Measurements from ENCODE around the gene CBLIF. TPM values are rescaled to one million over a fixed set of nuclear protein-coding genes. Genes with fewer than 3 reads are reported as not detected.
"Not testable (repeated sequence)": the region's sequence is repeated elsewhere in the genome, so short reads cannot be mapped to it uniquely, and the experiment has no call there.

Gene CBLIF
- not detected for total RNA-seq

DNA sequence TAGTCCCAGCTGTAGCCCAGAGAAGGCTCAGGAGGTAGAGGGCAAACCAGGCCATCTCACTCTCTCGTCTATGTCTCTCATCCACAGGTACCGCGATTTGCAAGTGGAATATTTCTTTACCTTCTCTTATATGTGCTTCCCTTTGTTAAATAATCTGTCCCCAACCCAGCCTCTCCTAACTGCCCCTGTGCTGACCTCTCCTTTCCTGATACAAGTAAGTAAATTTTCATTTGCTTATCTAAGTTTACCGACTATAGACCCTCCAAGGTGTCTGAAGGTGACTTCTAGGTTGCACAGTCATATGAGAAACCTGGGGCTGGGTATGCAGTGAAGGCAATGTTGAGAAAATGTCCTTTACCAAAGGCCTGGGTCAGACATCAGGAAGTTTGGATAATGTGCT, at the start of gene CBLIF:
Gene CBLIF (minus strand): TSS at position 101 of the 400 bp plus-strand sequence. CDS start 46 bp downstream, at position 55.
- ATAC-seq (no peak), DNase-seq (no peak)
- H3K27me3 Mint-ChIP-seq, result no peaks in the 10 kb centered on the region
- H3K36me3 Mint-ChIP-seq (ENCODE audit: low read depth), result no peaks in the 10 kb centered on the region
- POLR2A ChIA-PET, result no interaction called here
- H3K4me1 Mint-ChIP-seq (ENCODE audit: low read depth), result no peaks in the 10 kb centered on the region
- intact Hi-C loops (cut with micrococcal nuclease), result no loop called here
- TF ChIP-seq, protein P1, sequence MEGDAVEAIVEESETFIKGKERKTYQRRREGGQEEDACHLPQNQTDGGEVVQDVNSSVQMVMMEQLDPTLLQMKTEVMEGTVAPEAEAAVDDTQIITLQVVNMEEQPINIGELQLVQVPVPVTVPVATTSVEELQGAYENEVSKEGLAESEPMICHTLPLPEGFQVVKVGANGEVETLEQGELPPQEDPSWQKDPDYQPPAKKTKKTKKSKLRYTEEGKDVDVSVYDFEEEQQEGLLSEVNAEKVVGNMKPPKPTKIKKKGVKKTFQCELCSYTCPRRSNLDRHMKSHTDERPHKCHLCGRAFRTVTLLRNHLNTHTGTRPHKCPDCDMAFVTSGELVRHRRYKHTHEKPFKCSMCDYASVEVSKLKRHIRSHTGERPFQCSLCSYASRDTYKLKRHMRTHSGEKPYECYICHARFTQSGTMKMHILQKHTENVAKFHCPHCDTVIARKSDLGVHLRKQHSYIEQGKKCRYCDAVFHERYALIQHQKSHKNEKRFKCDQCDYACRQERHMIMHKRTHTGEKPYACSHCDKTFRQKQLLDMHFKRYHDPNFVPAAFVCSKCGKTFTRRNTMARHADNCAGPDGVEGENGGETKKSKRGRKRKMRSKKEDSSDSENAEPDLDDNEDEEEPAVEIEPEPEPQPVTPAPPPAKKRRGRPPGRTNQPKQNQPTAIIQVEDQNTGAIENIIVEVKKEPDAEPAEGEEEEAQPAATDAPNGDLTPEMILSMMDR (IDR thresholded peaks at IDR 0.05), result no peak
- CTCF ChIA-PET, result no interaction called here
- H3K27ac Mint-ChIP-seq, result no peak within 1 kb of the TSS
- no peaks in the 10 kb centered on the region for H3K9me3 Mint-ChIP-seq
- no peak within 1 kb of the TSS for H3K4me3 Mint-ChIP-seq

DNA sequence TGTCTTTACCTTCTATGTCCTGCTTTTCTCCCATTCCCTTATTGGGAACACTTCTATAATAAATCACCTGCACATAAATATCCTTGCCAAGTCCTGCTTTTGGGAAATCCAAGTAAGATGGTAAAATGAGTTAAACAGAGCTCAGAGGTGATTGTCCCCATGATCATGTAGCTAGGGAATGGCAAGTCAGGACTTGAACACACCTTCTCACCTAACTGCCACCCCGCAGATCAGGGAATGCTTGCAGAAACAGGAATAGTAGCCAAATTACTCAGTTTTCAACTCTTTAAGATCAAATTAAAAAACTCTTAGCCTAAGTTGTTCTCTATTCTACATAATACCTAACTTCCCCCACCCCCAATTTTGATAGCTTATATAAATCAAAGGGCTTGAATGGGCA, 49.3 kb upstream of the CBLIF start:
- intact Hi-C loops (cut with micrococcal nuclease), result no loop called here
- TF ChIP-seq, protein P1 (IDR thresholded peaks at IDR 0.05), result no peak
- Mint-ChIP-seq H3K36me3 (ENCODE audit: low read depth) (no peaks in the 10 kb centered on the region), H3K27me3 (peaks cover 8% of the 10 kb centered on the region), H3K27ac (no peak overlapping the region), H3K9me3 (peaks cover 9% of the 10 kb centered on the region), H3K4me3 (no peak overlapping the region), H3K4me1 (ENCODE audit: low read depth) (no peaks in the 10 kb centered on the region)
- ChIA-PET POLR2A (no interaction called here), CTCF (interaction anchor here (1.0 to 1.5 kb wide), 2 partner anchors 13 to 24 kb away, joined by 3 to 4 read pairs; no protein-coding TSS in a partner anchor)
- no peak for ATAC-seq
- no peak for DNase-seq

DNA sequence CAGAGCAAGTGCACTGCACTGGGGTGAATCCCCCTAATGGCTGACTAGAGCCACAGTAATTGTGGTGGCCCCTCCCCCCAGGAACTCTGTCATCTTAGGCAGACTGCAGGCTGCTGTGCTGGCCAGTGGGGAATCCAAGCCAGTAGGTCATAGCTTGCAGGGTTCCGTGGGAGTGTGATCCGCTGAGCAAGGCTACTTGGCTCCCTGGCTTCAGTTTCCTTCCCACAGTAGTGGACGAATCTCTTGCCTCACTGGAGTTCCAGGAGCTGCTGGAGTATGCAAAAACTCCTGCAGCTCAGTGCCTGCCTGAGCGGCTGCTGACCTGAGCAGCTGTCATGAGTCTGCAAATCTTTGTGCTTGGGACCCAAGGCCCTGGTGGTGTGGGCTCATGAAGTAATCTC, 46.5 kb upstream of the CBLIF start:
- intact Hi-C loops (cut with micrococcal nuclease), result no loop called here
- Mint-ChIP-seq H3K9me3 (peaks cover 31% of the 10 kb centered on the region), H3K36me3 (ENCODE audit: low read depth) (peaks cover 2% of the 10 kb centered on the region), H3K4me1 (ENCODE audit: low read depth) (no peaks in the 10 kb centered on the region), H3K27ac (no peak overlapping the region), H3K27me3 (peaks cover 10% of the 10 kb centered on the region), H3K4me3 (no peak overlapping the region)
- CTCF ChIA-PET, result no interaction called here
- ATAC-seq (no peak), DNase-seq (peak; percentile 4)
- TF ChIP-seq, protein P1 (IDR thresholded peaks at IDR 0.05), result no peak
- POLR2A ChIA-PET, result no interaction called here

DNA sequence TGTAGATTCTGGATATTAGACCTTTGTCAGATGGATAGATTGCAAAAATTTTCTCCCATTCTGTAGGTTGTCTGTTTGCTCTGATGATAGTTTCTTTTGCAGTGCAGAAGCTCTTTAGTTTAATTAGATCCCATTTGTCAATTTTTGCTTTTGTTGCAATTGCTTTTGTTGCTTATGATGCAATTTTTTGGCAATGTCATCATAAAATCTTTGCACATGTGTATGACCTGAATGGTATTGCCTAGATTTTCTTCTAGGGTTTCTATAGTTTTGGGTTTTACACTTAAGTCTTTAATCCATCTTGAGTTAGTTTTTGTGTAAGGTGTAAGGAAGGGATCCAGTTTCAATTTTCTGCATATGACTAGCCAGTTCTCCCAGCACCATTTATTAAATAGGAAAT, 41.9 kb upstream of the CBLIF start:
- CTCF ChIA-PET; ATAC-seq; H3K27ac Mint-ChIP-seq; H3K36me3 Mint-ChIP-seq (ENCODE audit: low read depth); POLR2A ChIA-PET; H3K4me1 Mint-ChIP-seq (ENCODE audit: low read depth); intact Hi-C loops (cut with micrococcal nuclease); H3K4me3 Mint-ChIP-seq; DNase-seq; H3K27me3 Mint-ChIP-seq: not testable (repeated sequence)
- peaks cover 34% of the 10 kb centered on the region for H3K9me3 Mint-ChIP-seq

DNA sequence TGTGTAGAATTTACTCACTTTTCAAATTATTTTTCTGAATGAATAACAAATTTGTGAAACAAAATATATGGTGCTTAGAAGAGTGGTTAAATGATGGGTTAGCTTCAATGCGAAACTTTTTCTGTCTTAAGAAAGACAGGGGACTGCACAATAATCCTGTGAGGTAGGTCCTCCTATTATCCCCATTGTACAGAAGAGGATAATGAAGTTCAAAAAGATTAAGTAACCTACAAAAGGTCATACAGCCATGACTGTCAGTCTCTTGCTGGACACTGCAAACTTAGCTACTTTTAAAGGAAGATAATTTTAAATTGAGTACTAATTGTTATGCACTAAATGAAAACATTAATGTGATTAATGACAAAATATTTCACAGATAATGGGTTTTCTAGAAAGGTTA, 38.3 kb upstream of the CBLIF start:
- H3K36me3 Mint-ChIP-seq (ENCODE audit: low read depth), result no peaks in the 10 kb centered on the region
- CTCF ChIA-PET, result no interaction called here

More for the DNA sequence above, 38.3 kb upstream of the CBLIF start:
- no peak for DNase-seq
- no peak for ATAC-seq
- H3K27ac Mint-ChIP-seq, result no peak overlapping the region
- POLR2A ChIA-PET, result no interaction called here
- peaks cover 9% of the 10 kb centered on the region for H3K27me3 Mint-ChIP-seq
- H3K4me3 Mint-ChIP-seq, result no peak overlapping the region
- intact Hi-C loops (cut with micrococcal nuclease), result no loop called here
- H3K9me3 Mint-ChIP-seq, result peaks cover 15% of the 10 kb centered on the region
- no peaks in the 10 kb centered on the region for H3K4me1 Mint-ChIP-seq (ENCODE audit: low read depth)
- TF ChIP-seq, protein P1 (IDR thresholded peaks at IDR 0.05), result no peak

Data from activated CD8-positive, alpha-beta T cell treated with anti-CD3 and anti-CD28 coated beads for 36 hours (primary cell).